ENCODE data around the gene HAO1. TPM values are rescaled to one million over a fixed set of nuclear protein-coding genes. Genes with fewer than 3 reads are reported as not detected.
A peak's percentile ranks its signal among the peaks of the same experiment; 100 is the strongest.

HAO1 gene
- not detected in 2 replicates for total RNA-seq
- not detected in 2 replicates for polyA plus RNA-seq

GRCh38 chr20:7940341-7940740 is at the start of gene HAO1:
HAO1 (minus strand) TSS chr20:7940458; CDS start chr20:7940422, 36 bp downstream.
- no peak within 1 kb of the TSS for H3K27ac ChIP-seq
- no peaks in the 10 kb centered on the region for H3K36me3 ChIP-seq
- no peak for TF ChIP-seq CTCF (IDR thresholded peaks at IDR 0.05; ENCODE audit: low read depth, low read length)
- no peak within 1 kb of the TSS for H3K4me3 ChIP-seq
- no peaks in the 10 kb centered on the region for H3K27me3 ChIP-seq
- H3K4me1 ChIP-seq (ENCODE audit: low read depth), result no peaks in the 10 kb centered on the region
- no peaks in the 10 kb centered on the region for H3K9me3 ChIP-seq (ENCODE audit: low read depth)
- DNase-seq (ENCODE audit: low read depth in 1 of 2, low spot score in 1 of 2), result no peak

- Histone ChIP-seq H3K4me3 (no peak overlapping the region), H3K4me1 (ENCODE audit: low read depth) (no peaks in the 10 kb centered on the region), H3K9me3 (ENCODE audit: low read depth) (no peaks in the 10 kb centered on the region), H3K36me3 (peaks cover 22% of the 10 kb centered on the region), H3K27ac (no peak overlapping the region), H3K27me3 (no peaks in the 10 kb centered on the region)
- DNase-seq (ENCODE audit: low read depth in 1 of 2, low spot score in 1 of 2), result peak in 1 of 2 donors; percentile 11
- no peak for TF ChIP-seq CTCF (IDR thresholded peaks at IDR 0.05; ENCODE audit: low read depth, low read length)
Observed at GRCh38 chr20:7989379-7989778, 49.1 kb upstream of the HAO1 start.

GRCh38 chr20:7985916-7986315 is 45.7 kb upstream of the HAO1 start:
- Histone ChIP-seq H3K27ac (no peak overlapping the region), H3K27me3 (no peaks in the 10 kb centered on the region), H3K4me1 (ENCODE audit: low read depth) (no peaks in the 10 kb centered on the region), H3K36me3 (peaks cover 26% of the 10 kb centered on the region), H3K9me3 (ENCODE audit: low read depth) (no peaks in the 10 kb centered on the region), H3K4me3 (no peak overlapping the region)
- TF ChIP-seq CTCF (IDR thresholded peaks at IDR 0.05; ENCODE audit: low read depth, low read length), result no peak
- no peak for DNase-seq (ENCODE audit: low read depth in 1 of 2, low spot score in 1 of 2)

GRCh38 chr20:7984192-7984591 is 43.9 kb upstream of the HAO1 start:
- Histone ChIP-seq H3K27me3 (no peaks in the 10 kb centered on the region), H3K27ac (no peak overlapping the region), H3K9me3 (ENCODE audit: low read depth) (no peaks in the 10 kb centered on the region), H3K4me3 (no peak overlapping the region), H3K4me1 (ENCODE audit: low read depth) (no peaks in the 10 kb centered on the region), H3K36me3 (peaks cover 21% of the 10 kb centered on the region)
- DNase-seq (ENCODE audit: low read depth in 1 of 2, low spot score in 1 of 2), result no peak
- TF ChIP-seq CTCF (IDR thresholded peaks at IDR 0.05; ENCODE audit: low read depth, low read length), result no peak

GRCh38 chr20:7981374-7981773 is 41.1 kb upstream of the HAO1 start:
- no peak for DNase-seq (ENCODE audit: low read depth in 1 of 2, low spot score in 1 of 2)
- Histone ChIP-seq H3K9me3 (ENCODE audit: low read depth) (no peaks in the 10 kb centered on the region), H3K27ac (no peak overlapping the region), H3K36me3 (peaks cover 18% of the 10 kb centered on the region), H3K4me3 (no peak overlapping the region), H3K27me3 (no peaks in the 10 kb centered on the region), H3K4me1 (ENCODE audit: low read depth) (no peaks in the 10 kb centered on the region)
- no peak for TF ChIP-seq CTCF (IDR thresholded peaks at IDR 0.05; ENCODE audit: low read depth, low read length)

Data from cardiac muscle cell (in vitro differentiated cells and primary cell).